Amniotic epithelial cell (primary cell): Measurements from ENCODE around the gene RTCB.

ENCODE experiments used
- DNase-seq: peaks from one replicate; pipeline ENCODE4 v3.0.0-alpha.2; 2010; ENCODE audit warnings: low read depth

The RTCB gene

DNA sequence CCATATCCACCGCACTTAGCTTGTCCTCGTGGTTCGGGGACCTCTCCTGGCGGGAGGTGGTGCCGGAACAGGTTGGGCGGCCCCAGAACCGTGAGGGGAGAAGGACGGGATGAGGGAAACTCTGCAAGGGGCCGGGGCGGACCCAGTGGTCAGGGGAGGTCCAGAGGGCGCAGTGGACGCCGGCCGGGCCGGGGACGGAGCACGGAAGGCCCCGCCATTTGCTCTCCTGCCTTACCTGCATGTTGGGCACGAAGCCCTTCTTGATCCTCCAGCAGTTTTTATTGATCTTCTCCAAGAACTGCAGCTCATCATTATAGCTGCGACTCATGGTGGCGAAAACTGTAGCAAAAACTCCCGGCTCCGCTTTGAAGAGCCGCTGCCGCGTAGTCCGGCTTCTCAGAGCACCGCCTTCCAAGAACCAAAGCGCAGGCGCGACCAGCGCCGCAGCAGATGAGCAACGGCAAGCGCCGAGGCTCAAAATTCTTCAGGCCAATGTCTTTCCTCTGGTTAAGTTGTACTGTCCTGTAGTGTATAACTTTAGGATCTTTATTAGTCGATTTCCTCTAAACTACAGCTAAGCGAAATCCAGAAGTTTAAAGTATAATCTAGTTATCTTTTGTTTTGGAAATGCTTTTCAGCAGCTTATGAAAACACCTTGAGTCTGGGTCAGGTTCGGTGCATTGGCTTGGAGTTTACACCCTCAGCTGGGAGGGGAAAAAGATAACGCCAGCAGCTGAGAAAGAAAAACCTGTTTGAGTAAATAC lies at the start of gene RTCB:
RTCB (minus strand) TSS at position 419 of the 764 bp plus-strand sequence; CDS start at position 328, 91 bp downstream.
- DNase-seq = peak; percentile 93

GRCh38 chr22:32457031-32457430 lies 45.0 kb upstream of the RTCB start:
- no peak for DNase-seq

GRCh38 chr22:32448980-32449379 lies 36.9 kb upstream of the RTCB start:
- DNase-seq = no peak

DNA sequence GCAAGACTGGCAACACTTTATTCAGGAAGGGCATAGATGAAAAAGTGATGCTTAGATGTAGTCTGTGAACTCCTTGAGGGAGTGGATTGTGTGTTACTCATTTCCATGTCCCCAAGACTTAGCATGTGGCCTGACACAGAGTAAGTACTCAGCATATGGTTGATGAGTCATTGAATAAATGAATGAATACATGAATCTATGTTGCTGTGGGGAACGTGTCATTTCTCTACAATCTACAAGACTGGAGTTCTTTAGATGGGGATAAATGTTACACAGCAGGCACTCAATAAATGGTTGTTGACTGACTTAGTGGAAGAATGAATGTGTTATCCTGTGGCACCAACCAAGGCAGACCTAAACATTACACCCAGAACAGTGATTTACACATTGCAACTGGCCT lies 34.3 kb upstream of the RTCB start:
- no peak for DNase-seq

DNA sequence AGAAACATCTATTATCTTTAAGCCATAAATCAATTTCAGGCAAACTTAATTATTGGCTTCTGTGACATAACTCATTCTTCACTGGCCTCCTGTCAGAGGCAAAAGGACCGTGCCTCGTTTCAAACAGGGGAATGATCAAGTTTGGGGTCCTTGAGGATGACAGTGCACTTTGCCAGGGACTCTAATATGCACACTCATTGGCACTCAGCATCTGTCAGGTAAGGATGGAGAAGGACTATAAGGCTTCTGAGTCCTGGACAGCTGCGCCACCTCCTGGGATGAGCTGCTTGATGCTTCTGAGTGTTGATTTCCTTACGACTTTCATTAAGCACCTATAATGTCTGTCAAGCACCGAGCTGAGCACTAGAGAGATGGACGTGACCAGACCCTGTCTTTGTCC lies 32.0 kb upstream of the RTCB start:
- DNase-seq = no peak

- no peak for DNase-seq
Observed at GRCh38 chr22:32430352-32430751, 18.3 kb upstream of the RTCB start.

GRCh38 chr22:32426881-32427280 lies 14.8 kb upstream of the RTCB start:
- DNase-seq = no peak

- DNase-seq = no peak
Observed at GRCh38 chr22:32423664-32424063, 11.6 kb upstream of the RTCB start.

DNA sequence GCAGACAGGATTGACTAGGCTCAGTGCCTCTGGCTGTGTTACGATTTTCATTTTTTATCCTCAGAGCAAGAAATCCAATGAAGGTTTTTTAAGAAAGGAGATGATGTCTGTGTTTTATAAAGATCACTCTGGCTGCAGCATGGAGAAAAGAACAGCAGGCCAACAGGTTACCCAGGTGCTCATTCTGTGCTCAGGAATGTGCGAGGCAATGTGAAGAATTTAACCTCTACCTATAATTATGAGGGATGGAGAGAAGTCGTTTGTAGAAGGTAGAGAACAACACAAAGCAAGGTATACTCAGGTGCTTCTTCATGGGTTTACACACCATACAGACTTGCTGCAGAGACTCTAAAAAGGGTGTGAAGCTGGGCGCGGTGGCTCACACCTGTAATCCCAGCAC lies 10.0 kb upstream of the RTCB start:
- no peak for DNase-seq

DNA sequence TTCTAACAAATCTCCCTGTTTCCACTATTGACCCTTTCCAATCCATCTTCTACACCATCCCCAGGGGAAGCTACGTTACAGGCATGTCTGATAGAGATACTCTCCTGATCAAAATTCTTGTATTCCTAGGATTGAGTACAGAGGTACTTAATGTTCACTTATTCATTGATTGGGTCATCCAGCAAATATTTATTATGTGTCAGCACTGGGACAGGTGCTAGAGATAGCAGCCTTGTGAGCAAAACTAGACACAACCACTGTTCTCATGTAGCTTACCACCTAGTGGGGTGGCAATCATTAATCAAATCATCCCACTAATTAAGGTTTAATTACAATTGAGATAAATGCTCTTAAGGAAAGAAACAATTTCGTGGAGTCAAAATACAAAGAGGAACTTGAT lies 9.4 kb upstream of the RTCB start:
- no peak for DNase-seq

- DNase-seq = no peak
Observed at GRCh38 chr22:32417906-32418305, 5.9 kb upstream of the RTCB start.

DNA sequence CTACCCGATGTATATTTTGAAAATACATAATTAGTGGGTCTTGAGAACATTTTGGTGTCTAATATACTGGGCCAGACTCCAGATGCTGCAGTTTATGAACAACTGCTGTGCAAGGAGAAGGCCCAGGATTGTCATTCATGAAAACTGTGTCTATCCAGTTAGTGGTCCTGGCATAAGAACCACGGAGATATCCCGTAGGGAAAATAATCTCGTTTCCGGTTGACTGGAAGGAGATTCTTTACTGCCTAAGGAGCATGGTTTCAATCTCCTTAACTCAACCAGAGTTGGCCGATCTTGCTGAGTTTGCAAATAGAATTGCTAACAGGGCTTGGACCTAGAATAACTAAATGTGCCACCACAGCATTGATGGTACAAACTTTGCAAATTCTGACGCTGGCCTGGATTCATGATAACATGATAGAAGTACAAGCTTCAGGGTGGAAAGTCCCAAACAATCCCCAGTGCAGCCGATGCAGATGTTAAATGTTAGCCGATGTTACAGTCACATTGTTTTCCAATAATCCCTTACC lies 4.6 kb upstream of the RTCB start:
- no peak for DNase-seq

GRCh38 chr22:32414191-32414590 lies 2.1 kb upstream of the RTCB start:
- DNase-seq = no peak

DNA sequence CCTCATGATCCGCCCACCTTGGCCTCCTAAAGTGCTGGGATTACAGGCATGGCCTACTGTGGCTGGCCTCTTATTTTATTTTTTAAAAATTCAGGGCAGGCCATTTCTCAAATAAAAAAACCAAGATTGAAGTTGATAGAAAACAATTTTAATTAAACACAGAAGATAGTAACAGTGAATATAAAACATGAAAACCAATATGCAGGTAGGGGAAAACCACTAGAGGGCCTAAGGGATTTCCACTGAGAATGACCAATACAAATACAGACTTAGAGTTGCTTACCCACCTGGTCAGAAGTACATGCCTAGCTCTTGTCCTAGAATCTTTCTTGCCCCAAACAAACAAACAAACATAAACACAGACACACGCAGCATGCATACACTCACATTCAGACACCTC lies 1.7 kb upstream of the RTCB start:
- DNase-seq = peak; percentile 26

DNA sequence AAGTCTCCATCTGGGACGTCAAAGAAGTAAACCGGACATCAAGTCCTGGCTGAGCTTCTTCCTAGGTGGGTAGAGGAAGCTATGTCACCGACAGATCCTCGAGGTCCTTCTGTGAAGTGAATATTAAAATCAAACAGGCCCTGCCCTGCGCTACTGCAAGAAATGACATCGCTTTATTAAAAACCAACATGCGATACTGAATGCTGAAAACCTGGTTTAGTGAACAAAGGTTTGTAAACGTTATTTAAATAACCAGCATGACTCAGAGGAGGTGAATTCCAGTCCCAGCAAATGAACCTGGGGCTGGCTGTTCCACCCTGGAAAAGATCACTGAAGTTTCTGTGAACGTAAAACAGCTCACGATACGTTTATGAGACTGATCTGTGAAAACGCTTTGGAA lies 645 bp downstream of the RTCB start:
- DNase-seq = peak; percentile 37

GRCh38 chr22:32410459-32410858 lies 1.6 kb downstream of the RTCB start:
- DNase-seq = no peak

DNA sequence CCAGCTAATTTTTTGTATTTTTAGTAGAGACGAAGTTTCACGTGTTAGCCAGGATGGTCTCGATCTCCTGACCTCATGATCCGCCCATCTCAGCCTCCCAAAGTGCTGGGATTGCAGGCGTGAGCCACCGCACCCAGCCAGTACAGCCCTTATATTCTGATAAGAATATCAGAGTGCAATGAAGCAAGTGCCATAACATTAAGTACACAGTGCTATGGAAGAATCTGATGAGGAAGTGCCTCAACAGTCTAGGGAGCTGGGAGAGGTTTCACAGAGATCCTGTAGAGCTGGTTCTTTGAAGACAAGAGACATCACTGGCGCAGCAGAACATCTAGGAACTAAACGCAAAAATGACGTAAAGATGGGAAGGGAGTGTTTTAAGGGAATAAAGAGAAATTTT lies 2.1 kb downstream of the RTCB start:
- DNase-seq = no peak

DNA sequence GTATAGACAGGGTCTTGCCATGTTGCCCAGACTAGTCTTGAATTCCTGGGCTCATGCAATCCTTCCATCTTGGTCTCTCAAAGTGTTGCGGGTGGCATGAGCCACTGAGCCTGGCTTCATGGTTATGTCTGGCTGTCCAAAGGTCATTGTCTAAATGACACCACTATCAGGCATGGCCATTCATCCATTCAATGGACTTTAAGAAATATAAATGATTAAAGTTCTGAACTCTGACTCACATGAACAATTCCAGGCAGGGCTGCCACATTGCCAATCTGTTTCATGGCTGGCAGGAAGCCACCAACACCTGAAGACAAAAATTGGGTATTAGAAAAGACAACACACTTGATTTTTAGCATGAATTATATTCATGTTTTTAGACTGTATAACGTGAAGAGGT lies 4.1 kb downstream of the RTCB start:
- no peak for DNase-seq

- no peak for DNase-seq
Observed at GRCh38 chr22:32407312-32407711, 4.7 kb downstream of the RTCB start.

GRCh38 chr22:32404021-32404420 lies 8.0 kb downstream of the RTCB start:
- DNase-seq = no peak

- no peak for DNase-seq
Observed at GRCh38 chr22:32401486-32401885, 10.6 kb downstream of the RTCB start.

- no peak for DNase-seq
Observed at GRCh38 chr22:32396746-32397145, 15.3 kb downstream of the RTCB start.

- no peak for DNase-seq
Observed at GRCh38 chr22:32396255-32396654, 15.8 kb downstream of the RTCB start.

DNA sequence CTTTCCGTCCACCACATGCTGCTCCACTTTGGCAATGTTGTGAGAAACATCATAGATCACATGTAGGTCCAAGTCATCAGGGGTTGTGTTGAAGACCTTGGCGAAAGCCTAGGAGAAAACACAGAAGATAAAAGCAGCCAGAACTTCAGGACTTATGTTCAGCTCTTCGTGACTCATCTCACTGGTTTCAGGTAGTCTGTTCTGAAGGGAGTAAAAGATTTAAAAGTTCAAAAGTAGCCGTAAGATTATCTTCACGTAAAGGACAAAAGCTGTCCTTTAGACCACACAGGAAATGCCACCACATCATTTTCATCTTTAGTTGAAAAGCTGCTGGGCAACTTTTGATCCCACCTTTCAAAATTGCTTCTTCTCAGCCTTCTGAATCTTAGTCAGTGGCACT lies 16.9 kb downstream of the RTCB start:
- no peak for DNase-seq
